Stimulated activated naive CD4-positive, alpha-beta T cell treated with Interleukin-2 at 50 U/mL for 16 hours (primary cell): Measurements from ENCODE around the gene ELAVL4.

Source experiments
- DNase-seq: peaks from one replicate; lab custom pipeline; 2025; lab: John Stamatoyannopoulos, UW

Gene ELAVL4

DNA sequence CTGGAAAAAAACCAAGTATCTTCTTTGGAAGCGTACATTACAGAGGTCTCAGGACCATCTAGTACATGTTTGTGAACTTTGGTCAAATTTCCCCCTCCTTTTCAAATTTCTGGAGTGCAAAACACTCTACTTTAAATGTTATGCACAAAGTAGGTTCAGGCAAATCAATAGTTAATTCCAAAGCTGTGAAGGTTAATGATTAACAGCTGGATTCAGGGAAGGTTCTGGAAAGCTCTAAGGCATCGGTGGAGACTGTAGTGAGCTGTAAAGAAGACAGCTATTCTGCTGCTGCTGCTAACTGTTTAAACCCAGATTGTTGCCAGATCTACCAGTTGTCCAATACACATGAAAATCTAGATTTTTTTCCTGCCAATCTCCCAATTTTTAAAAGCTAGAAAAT, 70.9 kb downstream of the ELAVL4 start:
- DNase-seq = no peak

DNA sequence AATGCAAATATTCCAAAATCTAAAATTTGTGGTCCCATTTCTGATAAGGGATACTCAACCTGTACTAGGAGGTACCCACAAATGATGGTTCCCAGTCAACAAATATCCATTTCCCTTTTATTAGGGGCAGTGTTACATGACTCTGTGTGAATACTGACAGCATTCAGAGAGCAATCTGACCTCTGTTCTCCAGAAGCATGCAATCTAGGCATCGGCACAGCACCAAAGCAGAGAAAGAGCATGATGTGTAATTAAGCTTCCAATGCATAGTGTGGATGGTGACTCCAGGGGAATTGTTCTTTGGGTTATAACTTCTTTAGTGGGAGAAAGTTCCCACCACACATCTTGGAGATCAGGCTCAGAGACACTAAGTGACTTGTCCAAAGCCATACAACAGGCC, 71.6 kb downstream of the ELAVL4 start:
- no peak for DNase-seq

DNA sequence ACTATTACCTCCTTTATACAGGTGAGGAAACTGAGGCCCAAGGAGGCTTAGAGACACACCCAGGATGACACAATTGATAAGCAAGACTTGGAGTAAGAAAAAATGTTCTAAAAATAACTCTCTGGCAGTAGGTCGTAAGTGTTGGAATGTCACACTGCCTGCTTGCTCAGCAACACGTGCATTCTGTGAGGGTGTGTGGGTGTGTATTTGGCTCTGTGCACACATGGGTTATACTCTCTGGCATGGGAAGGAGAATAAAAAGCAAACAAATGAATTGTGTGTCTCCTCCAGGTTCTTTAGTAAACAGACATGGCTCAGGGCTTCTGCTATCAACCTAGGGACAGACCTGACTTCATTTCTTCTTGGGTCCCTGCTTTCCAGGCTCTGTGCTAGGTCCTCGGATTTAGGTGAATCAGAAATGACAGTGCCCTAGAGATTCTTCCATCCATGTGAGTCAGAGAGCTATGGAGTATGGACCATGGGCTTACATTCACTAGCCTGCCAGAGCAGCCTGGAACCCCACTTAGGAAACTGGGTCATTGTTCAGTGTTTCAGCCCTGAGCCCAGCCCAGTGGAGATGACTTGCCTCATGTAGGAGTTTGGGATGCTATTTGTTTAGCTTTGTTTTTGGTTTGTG, 72.4 kb downstream of the ELAVL4 start:
- DNase-seq = no peak

DNA sequence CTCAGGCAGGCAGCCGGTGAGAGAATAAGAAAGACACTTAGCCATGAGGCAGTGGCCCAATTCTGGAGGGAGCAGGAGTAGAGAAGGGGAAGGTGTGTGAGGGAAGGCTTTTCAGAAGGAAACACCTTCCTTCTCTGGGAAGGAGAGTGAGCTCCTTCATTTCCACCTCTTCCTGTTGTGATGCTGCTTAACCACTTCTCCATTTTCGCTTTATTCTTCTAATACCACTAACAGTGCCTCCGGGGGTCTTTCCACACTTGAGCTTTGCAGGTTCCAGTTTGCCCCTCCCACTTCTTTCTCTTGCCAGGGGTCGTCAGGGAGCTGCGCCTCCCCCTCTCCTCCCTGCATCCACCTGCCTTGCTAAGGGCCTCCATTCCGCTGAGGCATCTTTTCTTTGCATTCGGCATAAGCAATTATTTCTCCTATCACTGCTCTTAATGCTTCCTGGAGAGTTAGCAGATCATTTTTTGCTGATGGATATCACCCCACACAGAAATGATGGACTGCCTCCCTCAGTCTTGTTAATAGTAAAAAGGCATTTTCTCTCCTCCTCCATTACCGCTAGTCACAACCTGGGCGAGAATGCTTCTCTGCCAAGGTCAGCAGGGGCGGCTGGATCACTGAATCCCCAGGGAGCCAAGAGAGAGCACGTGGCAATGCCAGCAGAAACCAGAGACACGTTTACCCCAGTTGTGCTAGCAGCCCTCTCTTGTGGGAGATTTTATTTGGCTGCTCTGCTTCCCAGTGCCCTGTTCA, 74.8 kb downstream of the ELAVL4 start:
- no peak for DNase-seq

DNA sequence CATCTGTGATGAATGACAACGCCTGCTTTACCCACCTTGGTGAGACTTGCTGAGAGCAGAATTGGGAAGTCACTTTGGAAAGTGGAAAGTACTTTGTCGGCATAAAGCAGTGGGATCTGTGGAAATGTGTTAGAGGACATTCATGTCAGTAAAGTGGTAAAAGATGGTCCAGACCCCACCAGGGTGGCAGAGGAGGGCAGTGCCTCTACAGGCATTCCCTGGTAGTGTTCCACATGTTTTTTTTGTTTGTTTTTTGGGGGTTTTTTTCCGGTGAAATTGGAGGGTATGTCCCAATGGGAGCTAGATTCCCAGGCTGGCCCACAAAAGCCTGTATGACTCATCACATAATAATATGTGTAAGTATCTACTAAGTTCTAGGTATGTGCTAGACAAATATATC, 80.6 kb downstream of the ELAVL4 start:
- DNase-seq = no peak

DNA sequence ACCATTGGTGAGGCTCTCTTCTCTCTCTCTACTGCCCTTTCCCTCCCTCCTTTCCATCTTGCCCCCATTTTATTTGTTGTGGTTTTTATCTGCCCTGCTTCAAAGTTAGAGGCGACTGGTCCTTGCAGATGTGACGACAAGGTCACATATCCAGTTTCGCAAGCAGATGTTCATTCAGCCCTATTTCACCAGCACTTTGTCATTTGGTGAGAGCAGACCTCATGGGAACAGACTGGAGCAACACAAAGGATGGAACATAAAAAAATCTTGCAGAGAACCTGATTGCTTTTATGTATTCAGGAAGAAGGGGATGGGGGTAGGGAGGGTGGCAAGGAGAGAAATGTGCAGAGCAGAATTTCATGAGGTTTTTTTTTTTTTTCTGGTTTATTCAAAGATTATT, 84.3 kb downstream of the ELAVL4 start:
- no peak for DNase-seq

DNA sequence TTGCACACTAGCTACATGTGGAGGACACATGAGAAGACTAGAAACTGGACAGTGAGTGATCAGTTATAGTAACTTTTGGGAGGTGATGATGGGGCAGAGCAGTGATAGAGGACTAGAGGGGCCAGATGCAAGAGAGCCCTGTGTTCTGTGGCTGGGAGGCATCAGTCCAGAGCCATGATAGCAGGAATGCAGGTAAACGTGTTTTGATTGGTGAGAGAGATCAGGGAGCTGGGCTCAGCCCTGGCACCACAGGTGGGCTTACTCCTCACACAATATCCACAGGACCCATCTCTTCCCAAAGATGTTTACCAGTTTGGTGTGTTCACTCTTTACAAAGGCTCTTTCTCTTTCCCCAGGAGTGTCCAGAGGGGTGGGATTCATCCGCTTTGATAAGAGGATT, 86.5 kb downstream of the ELAVL4 start:
- no peak for DNase-seq

DNA sequence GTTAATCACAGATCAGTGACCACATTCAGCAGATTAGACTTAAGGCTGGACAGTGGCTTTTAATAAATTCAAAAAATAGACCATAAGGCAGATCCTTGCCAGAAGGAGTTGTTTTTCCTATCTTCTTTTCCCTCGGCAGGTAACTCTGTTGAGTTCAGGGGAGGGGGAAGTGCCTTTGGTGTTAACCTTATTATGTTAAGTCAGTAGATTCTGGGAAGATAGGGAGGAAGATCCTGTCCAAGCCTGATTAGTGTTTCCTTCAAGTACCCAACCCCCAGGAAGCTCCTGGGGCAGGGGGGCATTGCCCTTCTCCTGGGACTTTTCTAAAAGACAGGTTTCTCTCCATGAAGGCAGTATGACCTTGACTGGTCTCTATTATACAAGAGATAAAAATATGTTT, 87.4 kb downstream of the ELAVL4 start:
- DNase-seq = no peak

DNA sequence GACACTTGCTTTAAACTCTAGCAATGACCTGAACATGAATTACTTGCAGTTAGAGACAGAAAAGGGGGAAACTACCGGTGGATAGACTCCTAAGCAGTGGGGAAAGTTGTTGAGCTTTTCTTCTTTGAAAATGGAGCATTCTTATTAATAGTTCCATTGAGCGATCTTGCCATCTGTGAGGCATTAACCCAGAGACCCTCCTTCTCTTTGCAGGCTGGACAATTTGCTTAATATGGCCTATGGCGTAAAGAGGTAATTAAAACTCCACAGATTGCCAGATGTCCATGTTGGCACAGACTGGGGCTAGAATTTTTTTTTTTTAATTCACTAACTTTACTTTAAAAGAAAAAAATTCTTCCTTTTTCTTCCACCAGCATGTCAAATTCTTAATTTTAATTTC, 88.5 kb downstream of the ELAVL4 start:
- no peak for DNase-seq

DNA sequence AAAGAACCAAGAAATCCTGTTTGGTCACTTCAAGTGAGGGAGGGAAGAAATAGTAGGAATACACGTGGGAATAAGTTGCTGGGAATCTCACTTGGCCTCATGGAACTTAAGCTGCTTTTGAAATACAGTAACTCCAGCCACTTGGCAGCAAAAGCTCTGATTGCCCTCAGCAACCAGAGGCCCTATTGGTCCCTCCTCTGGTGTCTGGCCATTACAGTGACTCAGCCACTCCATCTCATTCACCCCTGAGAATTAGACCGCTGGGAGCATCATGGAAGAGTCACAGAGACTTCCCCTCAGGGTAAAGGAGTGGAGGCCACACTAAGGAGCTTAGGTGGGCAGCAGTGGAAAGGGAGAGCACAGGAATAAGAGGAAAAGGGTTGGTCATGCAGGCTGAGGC, 99.6 kb downstream of the ELAVL4 start:
- no peak for DNase-seq

DNA sequence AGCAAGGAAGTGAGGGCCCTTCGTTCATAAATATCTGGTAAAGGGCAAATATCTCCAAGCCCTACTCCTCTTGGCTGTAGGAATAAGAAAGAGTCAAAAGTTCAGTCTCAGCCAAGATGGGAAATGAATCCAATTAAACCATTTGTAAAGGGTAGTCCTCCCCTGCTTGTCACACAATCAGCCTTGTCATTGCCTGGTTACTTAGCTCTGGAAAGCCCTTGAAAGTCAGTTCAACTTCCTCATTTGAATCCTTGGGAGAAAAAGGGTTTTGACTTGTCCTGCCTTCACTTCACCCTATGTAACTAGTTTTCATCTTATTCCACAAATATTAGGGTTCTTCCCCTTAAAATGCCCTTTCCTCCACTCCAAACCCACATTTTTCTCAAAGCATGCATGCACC, 100.0 kb downstream of the ELAVL4 start:
- DNase-seq = no peak

DNA sequence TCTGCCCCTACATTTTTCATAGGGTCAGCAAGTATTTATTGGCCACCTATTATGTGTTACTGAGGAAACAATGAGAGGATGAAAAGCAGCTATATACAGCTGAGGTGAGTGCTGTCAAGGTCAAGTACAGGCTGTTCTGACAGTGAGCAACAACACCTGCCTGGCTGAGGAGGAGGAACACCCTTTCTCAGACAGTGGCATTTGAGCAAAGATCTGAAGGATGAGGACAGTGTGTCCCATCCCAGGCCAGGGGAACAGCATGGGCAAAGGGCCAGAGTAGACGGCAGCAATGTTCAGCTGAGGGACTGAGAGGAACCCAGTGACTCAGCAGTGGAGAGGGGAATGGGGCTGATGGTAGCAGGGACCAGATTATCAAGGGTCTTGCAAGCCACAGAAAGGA, 101.0 kb downstream of the ELAVL4 start:
- DNase-seq = no peak

DNA sequence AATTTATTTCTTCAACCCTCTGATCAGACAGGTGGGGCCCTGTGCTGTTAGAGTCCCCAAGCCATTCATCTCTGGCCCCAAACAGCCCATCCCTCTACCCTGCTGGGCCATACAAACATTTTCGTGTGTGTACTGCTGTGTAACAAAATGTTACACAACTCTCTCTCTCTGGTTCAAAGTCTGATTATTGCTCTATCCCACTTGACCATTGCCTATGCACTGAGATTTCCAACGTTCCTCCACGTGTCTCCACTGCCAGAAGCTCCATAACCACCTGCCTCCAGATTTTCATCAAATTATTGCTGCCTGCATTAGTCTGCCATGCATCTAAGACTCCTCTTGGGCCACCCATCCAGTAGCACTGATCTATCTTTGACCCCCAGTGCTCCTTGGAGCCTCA, 104.8 kb downstream of the ELAVL4 start:
- no peak for DNase-seq

DNA sequence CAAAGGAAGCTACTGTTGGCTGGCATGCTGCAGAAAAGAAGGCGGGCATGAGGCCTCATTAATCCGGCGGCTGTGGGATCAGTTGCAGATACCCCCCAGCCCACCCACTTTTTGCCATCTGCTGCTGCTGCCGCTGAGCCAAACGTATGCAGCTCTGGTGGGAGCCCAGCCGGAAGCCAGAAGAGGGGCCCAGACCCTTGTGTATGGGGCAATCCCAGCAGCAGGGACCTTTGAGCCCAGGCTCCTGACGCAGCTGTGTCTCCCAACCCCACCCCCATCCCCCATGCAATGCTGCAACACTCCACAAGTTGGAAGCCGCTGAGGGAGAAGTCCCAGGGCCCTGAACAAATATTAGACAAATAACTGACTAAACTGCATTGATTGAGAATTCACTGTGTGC, 106.0 kb downstream of the ELAVL4 start:
- no peak for DNase-seq

DNA sequence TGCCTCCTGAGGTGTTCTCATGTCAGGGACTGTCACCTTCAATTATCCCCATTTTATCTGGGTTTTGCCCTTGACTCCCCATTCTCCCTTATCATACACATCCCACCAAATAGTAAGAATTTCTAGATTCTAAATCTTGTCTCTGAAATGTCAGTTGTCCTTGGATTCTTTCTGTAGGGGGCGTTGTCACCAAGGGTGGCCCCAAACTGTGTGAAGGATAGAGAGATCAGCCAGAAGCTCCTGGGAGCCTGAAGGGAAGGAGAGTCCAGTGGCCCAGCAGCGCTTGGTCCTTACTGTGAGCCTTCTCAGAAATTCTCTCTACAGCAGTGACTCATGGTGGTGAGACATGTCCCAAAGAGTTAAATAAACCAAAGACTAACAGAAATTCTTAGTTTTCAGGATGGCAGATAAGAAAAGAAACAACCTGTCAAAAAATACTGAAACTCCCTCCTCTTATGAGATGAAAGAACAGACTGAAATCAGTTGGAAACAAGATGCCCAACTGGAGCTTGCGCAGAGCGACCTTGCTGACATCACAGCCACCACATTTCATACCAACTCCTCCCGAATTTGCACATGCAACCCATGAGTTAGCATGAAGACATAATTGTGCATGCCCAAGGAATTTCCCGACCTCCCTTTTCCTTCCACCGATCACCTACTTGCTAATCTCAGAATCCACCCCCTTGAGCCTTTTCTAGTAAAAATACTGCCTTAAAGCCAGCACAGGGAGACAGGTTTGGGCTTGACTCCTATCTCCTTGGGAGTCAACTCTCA, 109.8 kb downstream of the ELAVL4 start:
- no peak for DNase-seq

DNA sequence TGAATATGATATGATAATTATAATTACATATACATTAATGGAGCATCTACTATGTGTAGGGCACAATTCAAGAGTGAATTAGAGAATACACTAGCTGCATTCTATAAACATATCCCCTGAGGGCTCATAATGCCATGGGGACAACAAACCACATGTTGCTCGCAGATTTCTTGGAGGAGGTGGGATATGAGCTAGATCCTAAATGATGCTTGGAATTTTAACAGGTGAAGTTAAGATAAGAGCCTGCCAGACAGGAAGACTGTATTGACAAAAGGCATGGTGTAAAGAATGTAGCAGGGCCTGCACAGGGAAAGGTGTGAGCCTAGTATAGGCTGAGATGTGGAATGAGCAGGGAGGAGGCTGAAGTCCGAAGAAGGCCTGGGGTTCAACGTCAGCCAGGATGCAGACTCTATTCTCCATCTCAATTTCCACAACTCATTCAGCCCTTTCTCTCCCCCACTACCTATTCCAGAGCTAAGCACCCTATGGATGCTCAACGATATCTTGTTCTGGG, 120.2 kb downstream of the ELAVL4 start:
- no peak for DNase-seq

DNA sequence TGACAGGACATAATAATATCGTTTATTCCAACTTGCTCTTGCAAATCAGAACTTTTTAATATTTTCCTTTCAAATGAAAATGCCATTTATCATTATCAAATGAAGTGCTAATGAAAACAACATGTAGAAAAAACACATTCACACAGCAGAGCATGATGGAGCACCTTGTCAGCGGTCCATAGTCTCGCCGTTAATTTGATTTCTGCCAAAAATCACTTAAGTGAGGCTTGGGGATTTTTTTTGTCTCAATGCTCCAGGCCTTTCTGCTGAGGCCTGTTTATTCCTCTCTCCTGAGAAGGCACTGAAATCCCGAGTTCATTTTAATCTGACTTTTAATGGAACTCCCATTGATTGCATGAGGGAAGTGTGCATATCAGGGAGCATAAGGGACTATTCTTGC, 122.5 kb downstream of the ELAVL4 start:
- DNase-seq = no peak

DNA sequence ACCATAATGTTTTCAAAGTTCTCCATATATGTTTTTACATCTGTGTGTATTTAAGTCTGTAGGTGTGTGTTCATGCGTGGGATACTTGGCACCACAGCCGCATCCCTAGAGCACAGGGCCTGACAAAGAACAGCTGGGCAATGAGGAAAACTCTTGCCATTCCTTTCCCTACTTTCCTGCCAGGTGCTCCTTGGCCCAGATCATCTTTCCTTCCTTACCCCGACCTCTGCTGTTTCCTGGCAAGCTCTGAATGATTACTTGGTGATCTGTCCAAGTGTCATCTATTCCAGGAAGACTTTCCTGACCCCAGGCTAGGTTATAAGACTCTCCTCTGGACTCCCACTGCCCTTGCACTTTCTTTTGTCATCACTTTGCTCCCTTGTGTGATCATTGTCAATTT, 123.6 kb downstream of the ELAVL4 start:
- DNase-seq = no peak

DNA sequence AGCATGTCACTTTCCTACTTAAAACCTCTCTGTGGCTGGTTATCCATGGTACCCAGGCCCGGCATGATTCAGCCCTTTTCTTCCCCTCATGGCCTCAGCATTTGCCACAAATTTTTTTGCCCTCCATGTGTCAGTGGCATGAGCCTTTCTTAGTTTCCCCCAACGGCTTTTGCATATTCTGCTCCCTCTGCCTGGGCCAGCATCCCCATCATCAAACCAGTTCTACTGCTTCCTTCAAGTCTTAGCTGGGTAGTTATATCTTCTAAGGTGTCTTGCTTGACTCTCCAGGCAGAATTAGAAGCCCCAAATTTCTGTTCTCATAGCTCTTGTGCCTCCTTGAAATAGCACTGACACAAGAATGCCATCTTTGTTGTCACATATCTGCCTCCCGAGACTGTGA, 127.9 kb downstream of the ELAVL4 start:
- no peak for DNase-seq

DNA sequence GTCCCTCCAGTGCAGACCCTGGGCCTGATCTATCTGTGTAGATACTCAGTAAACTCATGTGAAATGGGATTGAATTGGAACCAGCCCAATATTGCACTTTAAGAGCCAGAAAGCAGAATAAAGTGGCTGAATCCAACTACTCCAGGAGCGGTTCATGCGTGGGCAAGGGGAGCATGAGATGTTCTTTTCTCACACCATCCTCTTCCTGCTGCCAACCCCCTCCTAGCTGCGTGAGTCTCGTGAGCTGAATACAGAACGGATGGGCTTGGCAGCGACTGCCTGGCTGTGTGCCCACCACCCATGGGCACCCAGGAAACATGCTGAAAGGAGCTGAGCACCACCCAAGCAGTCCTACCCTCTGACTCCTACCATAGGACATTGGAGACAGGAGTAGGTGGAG, 128.3 kb downstream of the ELAVL4 start:
- DNase-seq = no peak

DNA sequence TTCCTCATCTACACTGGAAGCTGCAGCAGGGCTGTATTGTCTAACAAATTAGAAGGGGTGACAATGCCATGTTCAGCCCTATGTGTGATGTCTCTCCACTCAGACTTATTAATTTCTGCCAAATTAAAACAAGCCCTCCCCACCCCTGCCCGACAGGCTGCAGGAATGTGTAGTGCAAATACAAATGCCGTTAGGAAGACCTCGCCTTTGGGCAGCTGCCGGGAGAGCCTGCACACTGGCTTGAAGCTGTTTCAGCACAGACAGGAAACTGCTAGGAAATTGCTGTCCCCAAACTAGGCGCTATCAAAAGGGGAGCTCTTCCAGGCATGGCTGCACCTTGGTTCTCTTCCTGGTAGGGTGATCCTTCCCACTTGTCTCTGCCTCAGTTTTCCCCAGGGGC, 135.2 kb downstream of the ELAVL4 start:
- DNase-seq = no peak

DNA sequence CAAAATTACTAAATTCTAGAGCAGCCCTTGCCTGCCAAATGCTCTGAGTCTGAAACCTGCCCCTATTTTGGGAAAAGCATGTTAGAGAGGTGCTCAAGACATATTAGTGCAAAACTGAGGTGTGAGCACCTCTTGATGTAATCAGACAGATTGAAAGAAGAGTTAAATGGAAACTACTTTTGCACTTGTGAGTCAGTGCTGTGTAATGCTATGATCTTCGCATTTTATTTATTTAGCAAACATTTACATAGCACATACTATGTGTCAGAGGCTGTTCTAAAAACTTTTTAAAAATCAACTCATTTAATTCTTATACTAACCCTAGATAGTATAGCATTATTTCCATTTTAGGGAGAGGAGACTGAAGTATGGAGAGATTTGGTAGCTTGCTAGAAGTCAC, 138.1 kb downstream of the ELAVL4 start:
- DNase-seq = no peak

DNA sequence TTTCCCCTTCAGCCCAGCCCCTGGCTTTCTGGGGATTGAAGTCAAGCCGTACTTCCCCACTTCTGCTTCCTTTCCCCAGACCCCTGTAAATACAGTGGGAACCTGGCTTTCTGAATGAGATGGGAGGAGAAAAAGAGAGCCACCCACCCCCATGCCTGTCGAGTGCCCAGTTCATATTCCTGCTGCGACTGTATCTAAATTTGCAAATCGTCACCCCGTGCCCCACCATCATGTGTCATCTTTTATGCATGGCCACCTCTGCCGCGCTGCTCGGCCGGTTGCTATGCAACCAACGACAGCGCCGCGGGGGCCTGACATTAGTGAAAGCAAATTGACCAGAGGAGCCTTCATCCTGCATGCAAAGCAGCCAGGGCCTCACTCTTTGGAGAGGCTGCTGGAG, 143.0 kb downstream of the ELAVL4 start:
- no peak for DNase-seq
